SK-N-MC (cell line): ENCODE results near the gene HIRA.
"Not testable (repeated sequence)": the region's sequence is repeated elsewhere in the genome, so short reads cannot be mapped to it uniquely, and the experiment has no call there.

ENCODE experiments used
- EZH2 ChIP-seq: fragments of 200-600 bp; sonication (generic); IDR thresholded peaks from one replicate; pipeline ENCODE4 v1.6.1; 2017; ENCODE audit warnings: antibody characterized with exemption
- FOXP2 ChIP-seq: optimal IDR thresholded peaks from 2 replicates; pipeline ENCODE3; 2011; ENCODE audit warnings: mild to moderate bottlenecking, moderate library complexity; ENCODE audit not compliant: insufficient read depth; ENCODE audit errors: extremely low read length, control extremely low read depth
- POLR2AphosphoS5 ChIP-seq: IDR thresholded peaks from 2 replicates; pipeline ENCODE4 v1.6.1; 2012; ENCODE audit warnings: mild to moderate bottlenecking, low read depth, low read length, borderline replicate concordance

- not testable (repeated sequence) for TF ChIP-seq EZH2, POLR2AphosphoS5, FOXP2
These were observed 125.0 kb downstream of the HIRA start for GRCh38 chr22:19306535-19306934.
